Heart left ventricle (tissue), 16 donors: Measurements from ENCODE around the gene ITGAE. TPM values are rescaled to one million over a fixed set of nuclear protein-coding genes. Genes with fewer than 3 reads are reported as not detected.

ENCODE experiments used
- ATAC-seq, 4 donors: fragments of 200-7000 bp; cut with Tn5 transposase; one replicate each; pipeline ENCODE4 v1.9.1; 2020 to 2022; ENCODE audit warnings: moderate library complexity in 4 of 4, mild to moderate bottlenecking in 3 of 4, moderate number of reproducible peaks in 1 of 4
- DNase-seq, 5 donors: peaks; one replicate each; pipeline ENCODE4 v3.0.0-alpha.2; 2020
- H3K27ac ChIP-seq, 12 donors: fragments of 200-600 bp; sonication (generic) in 4 of 12; one replicate each; pipeline versions ENCODE4 v1.5.0 to v1.8.0; 2016 to 2022; ENCODE audit warnings: mild to moderate bottlenecking in 2 of 12
- H3K27me3 ChIP-seq, 9 donors: fragments of 200-600 bp; sonication (generic) in 2 of 9; one replicate each; pipeline versions ENCODE4 v1.5.1 to v1.8.0; 2016 to 2022; ENCODE audit warnings: mild to moderate bottlenecking in 3 of 9
- H3K36me3 ChIP-seq, 9 donors: fragments of 200-600 bp; sonication (generic) in 2 of 9; one replicate each; pipeline versions ENCODE4 v1.5.0 to v1.8.0; 2018 to 2022; ENCODE audit warnings: mild to moderate bottlenecking in 2 of 9
- H3K4me1 ChIP-seq, 12 donors: fragments of 200-600 bp; sonication (generic) in 4 of 12; one replicate each; pipeline versions ENCODE4 v1.5.0 to v1.8.0; 2016 to 2022; ENCODE audit warnings: mild to moderate bottlenecking in 3 of 12
- H3K4me3 ChIP-seq, 12 donors: fragments of 200-600 bp; sonication (generic) in 4 of 12; one replicate each; pipeline versions ENCODE4 v1.5.0 to v1.8.0; 2017 to 2022; ENCODE audit warnings: mild to moderate bottlenecking in 9 of 12, moderate library complexity in 4 of 12
- H3K9me3 ChIP-seq, 12 donors: fragments of 200-600 bp; sonication (generic) in 4 of 12; one replicate each; pipeline versions ENCODE4 v1.5.0 to v1.8.0; 2016 to 2022; ENCODE audit warnings: mild to moderate bottlenecking in 1 of 12
- CTCF ChIP-seq, 12 donors: fragments of 200-600 bp; sonication (generic) in 4 of 12; IDR thresholded peaks; one replicate each; pipeline versions ENCODE4 v1.5.0 to v1.8.0; 2018 to 2022; ENCODE audit warnings: antibody characterized with exemption in 12 of 12, mild to moderate bottlenecking in 5 of 12
- POLR2A ChIP-seq, 2 donors: fragments of 450-650 bp; IDR thresholded peaks; one replicate each; pipeline ENCODE4 v1.6.1; 2017; ENCODE audit warnings: antibody characterized with exemption in 2 of 2, mild to moderate bottlenecking in 2 of 2, moderate library complexity in 2 of 2
- WGBS, 4 donors: extraction: QIAGEN DNeasy Blood & Tissue Kit in 2 of 4; methylation state at CpG; one replicate each; pipeline versions ENCODE4 v1.1.5 to v1.1.7; 2013 to 2018; 5-methylcytosine and 5-hydroxymethylcytosine counted together
- intact Hi-C, 10 donors: fragments of 100-400 bp; cut with DNase I; formaldehyde crosslinking; loops; one replicate each; pipeline versions ENCODE4 v1.11.1 to v1.14.2; 2022
- polyA plus RNA-seq, 2 donors: library from polyadenylated mRNA; stranded (reverse); fragments of 200-250 nt; gene quantifications; one replicate each; pipeline ENCODE4 v1.2.3, GENCODE V29; 2013
- total RNA-seq, 9 donors: library from RNA; depleted of rRNA in 2 of 9; stranded (reverse); fragments of >200 nt in 2 of 9; fragmentation: NEBNext Ultra II Directional in 3 of 9; extraction: Animal tissue kit (Norgen Biotek cat#: 25700) in 3 of 9; gene quantifications; one replicate each; pipeline versions ENCODE4 v1.1.0 to v1.2.4, GENCODE V29; 2016 to 2023
- donor health status: ischemic (EF 13 %, LVEDD 7.1; RV severe dilation, severe dysfunction).
- donor health status: healthy with polysubstance abuse.
- donor health status: DM: no; HTN: yes; CAD: no.
- donor health status: DM: no; HTN: no; CAD: no.
- donor health status: ischemic (EF 25% LVEDD 6.9; RV normal size, moderate dysfunction).
- donor health status: ischemic (EF 25% LVEDD 5.7; RV mildly dilated, moderate dysfunction).
- donor health status: healthy.
- donor health status: DM: yes; HTN: yes; CAD: no.
- donor health status: ischemic (EF 35%, LVEDD 5.7; RV mildly dilated, moderate dysfunction).
- donor health status: nonischemic (EF 11% LVEDD 7.7; RV severe dilation, severe dysfunction).
- donor health status: DM: yes; HTN: yes; CAD: no.
- donor health status: PGD.
- donor health status: ischemic (EF 29% LVEDD 5.4; RV normal size, mild dysfunction).
- donor health status: nonischemic (EF 23%, LVEDD 6.1; RV moderate dilation, normal function).

The ITGAE gene
- total and polyA plus RNA-seq, 11 donors: 7.1 to 32.9 (median 15.3) TPM

- H3K27ac ChIP-seq: no peak overlapping the region
- ATAC-seq: no peak
- intact Hi-C loops: no loop called here
- peak overlapping the region in 2 of 12 donors; percentile 13 to 17 for H3K4me3 ChIP-seq
- DNase-seq: no peak
- H3K9me3 ChIP-seq: peaks cover 0 to 11% (median 5%) of the 10 kb centered on the region in 12 donors
- H3K27me3 ChIP-seq: peaks cover 0 to 9% (median 0%) of the 10 kb centered on the region in 9 donors
- WGBS, 4 donors: 53 to 69% (median 57%) methylated on average over 15 to 20 of the region's 20 CpGs
- TF ChIP-seq POLR2A (IDR thresholded peaks at IDR 0.05) (no peak), CTCF (IDR thresholded peaks at IDR 0.05) (no peak)
- H3K36me3 ChIP-seq: no peaks in the 10 kb centered on the region
- H3K4me1 ChIP-seq: peaks cover 0 to 9% (median 0%) of the 10 kb centered on the region in 12 donors
These were observed 45.5 kb downstream of the ITGAE start for GRCh38 chr17:3755335-3756030.

- Histone ChIP-seq H3K36me3 (no peaks in the 10 kb centered on the region), H3K27ac (no peak overlapping the region), H3K9me3 (peaks cover 0 to 6% (median under 1%) of the 10 kb centered on the region in 12 donors), H3K4me1 (peaks cover 0 to 9% (median 0%) of the 10 kb centered on the region in 12 donors), H3K4me3 (peak overlapping the region in 2 of 12 donors; percentile 13 to 17), H3K27me3 (peaks cover 0 to 9% (median 0%) of the 10 kb centered on the region in 9 donors)
- DNase-seq: peak in 1 of 5 donors; percentile 32
- intact Hi-C loops: no loop called here
- peak in 3 of 4 donors; percentile 39 to 64 (median 51) for ATAC-seq
- whole genome bisulfite sequencing, 4 donors: 8 to 15% (median 12%) methylated on average over 21 to 56 of the region's 56 CpGs
- TF ChIP-seq CTCF (IDR thresholded peaks at IDR 0.05) (no peak), POLR2A (IDR thresholded peaks at IDR 0.05) (no peak)
These were observed 46.3 kb downstream of the ITGAE start for GRCh38 chr17:3754458-3755334.

GRCh38 chr17:3754066-3754457, 46.9 kb downstream of the ITGAE start:
- intact Hi-C loops: no loop called here
- Histone ChIP-seq H3K36me3 (no peaks in the 10 kb centered on the region), H3K4me1 (peaks cover 0 to 9% (median 0%) of the 10 kb centered on the region in 12 donors), H3K27ac (no peak overlapping the region), H3K27me3 (peaks cover 0 to 9% (median 0%) of the 10 kb centered on the region in 9 donors), H3K4me3 (no peak overlapping the region), H3K9me3 (no peaks in the 10 kb centered on the region)
- DNase-seq (no peak), ATAC-seq (no peak)
- 85 to 88% (median 86%) methylated on average over 18 of the region's 18 CpGs for WGBS, 4 donors
- no peak for TF ChIP-seq CTCF (IDR thresholded peaks at IDR 0.05)
- TF ChIP-seq POLR2A (IDR thresholded peaks at IDR 0.05): no peak

GRCh38 chr17:3753624-3754023, 47.4 kb downstream of the ITGAE start:
- 72 to 86% (median 77%) methylated on average over 10 to 12 of the region's 12 CpGs for WGBS, 4 donors
- H3K27ac ChIP-seq: no peak overlapping the region
- H3K36me3 ChIP-seq: no peaks in the 10 kb centered on the region
- intact Hi-C loops: no loop called here
- H3K4me3 ChIP-seq: no peak overlapping the region
- ATAC-seq (peak in 1 of 4 donors; percentile 10), DNase-seq (no peak)
- peaks cover 0 to 9% (median 0%) of the 10 kb centered on the region in 9 donors for H3K27me3 ChIP-seq
- TF ChIP-seq POLR2A (IDR thresholded peaks at IDR 0.05) (no peak), CTCF (IDR thresholded peaks at IDR 0.05) (no peak)
- H3K4me1 ChIP-seq: peaks cover 0 to 9% (median 0%) of the 10 kb centered on the region in 12 donors
- no peaks in the 10 kb centered on the region for H3K9me3 ChIP-seq
